CD4-positive, alpha-beta T cell (primary cell): ENCODE measurements around the gene SKAP2. TPM values are rescaled to one million over a fixed set of nuclear protein-coding genes. Genes with fewer than 3 reads are reported as not detected.

Source experiments
- ATAC-seq: fragments of 200-7000 bp; cut with Tn5 transposase; one replicate; pipeline ENCODE4 v1.10.0; 2022; ENCODE audit warnings: mild to moderate bottlenecking; ENCODE audit not compliant: poor library complexity
- CTCF ChIA-PET: fragments of 350-600 bp; sonication (Branson Sonifier 250); formaldehyde crosslinking; loops from one replicate; lab custom pipeline; 2021; ENCODE audit warnings: antibody characterized with exemption, inconsistent platforms; lab: Charles Lee
- POLR2A ChIA-PET: fragments of 350-600 bp; sonication (Branson Sonifier 250); formaldehyde crosslinking; loops from one replicate; lab custom pipeline; 2021; ENCODE audit warnings: antibody characterized with exemption, inconsistent platforms; lab: Charles Lee
- DNase-seq, 14 experiments: peaks; one replicate each; pipeline ENCODE4 v3.0.0-alpha.2; 2013 to 2020; ENCODE audit warnings: mixed read lengths in 2 of 14
- H3K27ac ChIP-seq, 2 donors: one replicate each; pipeline versions ENCODE4 v1.5.1 to v1.7.0; 2013; ENCODE audit warnings: low read length in 2 of 2, low read depth in 1 of 2, mild to moderate bottlenecking in 1 of 2
- H3K27me3 ChIP-seq, 2 experiments: 1 replicate in 1 of 2; 2 replicates in 1 of 2; pipeline versions ENCODE4 v1.6.1 to v1.7.0; 2013; ENCODE audit warnings: low read length in 2 of 2, control low read depth in 1 of 2, mild to moderate bottlenecking in 1 of 2, moderate library complexity in 1 of 2; ENCODE audit not compliant: insufficient read depth in 2 of 2, control insufficient read depth in 1 of 2
- H3K36me3 ChIP-seq: one replicate; pipeline ENCODE4 v1.6.1; 2013; ENCODE audit warnings: low read length, control low read depth; ENCODE audit not compliant: insufficient read depth
- H3K4me1 ChIP-seq: one replicate; pipeline ENCODE4 v1.6.1; 2013; ENCODE audit warnings: low read length, control low read depth; ENCODE audit not compliant: insufficient read depth
- H3K4me3 ChIP-seq: one replicate; pipeline ENCODE4 v1.5.1; 2013; ENCODE audit warnings: mild to moderate bottlenecking, low read length, moderate library complexity
- H3K9me3 ChIP-seq, 2 experiments: 1 replicate in 1 of 2; 2 replicates in 1 of 2; pipeline versions ENCODE4 v1.6.1 to v1.7.0; 2013; ENCODE audit warnings: low read length in 2 of 2, mild to moderate bottlenecking in 2 of 2, control low read depth in 1 of 2, moderate library complexity in 1 of 2; ENCODE audit not compliant: control insufficient read depth in 1 of 2, insufficient read depth in 1 of 2
- H3K27ac Mint-ChIP-seq: one replicate; pipeline ENCODE4 v1.8.0; 2020; ENCODE audit warnings: mixed read lengths
- H3K27me3 Mint-ChIP-seq: one replicate; pipeline ENCODE4 v1.8.0; 2021; ENCODE audit warnings: mixed read lengths
- H3K36me3 Mint-ChIP-seq: one replicate; pipeline ENCODE4 v1.8.0; 2021; ENCODE audit warnings: low read depth, mixed read lengths
- H3K4me1 Mint-ChIP-seq: one replicate; pipeline ENCODE4 v1.8.0; 2021; ENCODE audit warnings: low read depth, mixed read lengths
- H3K4me3 Mint-ChIP-seq: one replicate; pipeline ENCODE4 v1.8.0; 2020; ENCODE audit warnings: mild to moderate bottlenecking, mixed read lengths
- H3K9me3 Mint-ChIP-seq: one replicate; pipeline ENCODE4 v1.8.0; 2020; ENCODE audit warnings: mixed read lengths
- intact Hi-C, 2 experiments: fragments of 100-400 bp; cut with DNase I in 1 of 2; cut with micrococcal nuclease in 1 of 2; formaldehyde crosslinking; loops; one replicate each; pipeline versions ENCODE4 v1.15.1 to v1.9.0; 2023 to 2025; cut with DNase I, micrococcal nuclease
- total RNA-seq, 174 experiments: library from RNA in 2 of 174; stranded (reverse) in 2 of 174; gene quantifications; one replicate each; pipeline ENCODE4 v1.2.3 and lab custom pipeline; 2021 to 2026
- TF ChIP-seq, protein P1 (sequence below): fragments of 200-600 bp; IDR thresholded peaks from one replicate; pipeline ENCODE4 v1.8.0; 2022; ENCODE audit warnings: antibody characterized with exemption, mild to moderate bottlenecking

Gene SKAP2
- total RNA-seq, 2 experiments from 2014 or later, result 0.91 to 1.2 TPM

DNA sequence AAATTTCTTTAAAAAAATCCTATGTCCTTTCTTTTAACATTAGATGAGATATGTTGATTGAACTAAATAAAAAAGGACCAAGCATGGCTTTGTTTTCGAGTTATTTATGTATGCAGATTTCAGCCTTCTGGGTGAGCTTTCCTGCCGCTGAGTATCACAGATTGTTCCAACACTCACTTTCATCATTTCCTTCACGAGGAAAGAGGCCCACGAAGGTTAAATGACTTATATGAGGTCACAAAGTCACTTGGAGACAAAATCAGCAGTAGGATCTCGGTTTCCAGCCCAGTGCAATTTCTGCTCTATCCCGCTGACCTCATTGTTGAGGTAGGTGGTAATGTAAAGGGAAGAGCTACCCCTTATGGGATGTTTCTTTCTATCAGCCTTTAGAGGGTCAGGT lies 226.8 kb downstream of the SKAP2 start:
- no peak for ATAC-seq
- H3K27ac ChIP-seq, result no peak overlapping the region
- Mint-ChIP-seq H3K36me3 (no peaks in the 10 kb centered on the region), H3K4me1 (no peaks in the 10 kb centered on the region), H3K4me3 (no peak overlapping the region), H3K9me3 (no peaks in the 10 kb centered on the region), H3K27ac (no peak overlapping the region), H3K27me3 (peaks cover 8% of the 10 kb centered on the region)
- H3K36me3 ChIP-seq, result no peaks in the 10 kb centered on the region
- H3K9me3 ChIP-seq, result no peaks in the 10 kb centered on the region
- H3K4me1 ChIP-seq, result peaks cover 4% of the 10 kb centered on the region
- TF ChIP-seq, protein P1, sequence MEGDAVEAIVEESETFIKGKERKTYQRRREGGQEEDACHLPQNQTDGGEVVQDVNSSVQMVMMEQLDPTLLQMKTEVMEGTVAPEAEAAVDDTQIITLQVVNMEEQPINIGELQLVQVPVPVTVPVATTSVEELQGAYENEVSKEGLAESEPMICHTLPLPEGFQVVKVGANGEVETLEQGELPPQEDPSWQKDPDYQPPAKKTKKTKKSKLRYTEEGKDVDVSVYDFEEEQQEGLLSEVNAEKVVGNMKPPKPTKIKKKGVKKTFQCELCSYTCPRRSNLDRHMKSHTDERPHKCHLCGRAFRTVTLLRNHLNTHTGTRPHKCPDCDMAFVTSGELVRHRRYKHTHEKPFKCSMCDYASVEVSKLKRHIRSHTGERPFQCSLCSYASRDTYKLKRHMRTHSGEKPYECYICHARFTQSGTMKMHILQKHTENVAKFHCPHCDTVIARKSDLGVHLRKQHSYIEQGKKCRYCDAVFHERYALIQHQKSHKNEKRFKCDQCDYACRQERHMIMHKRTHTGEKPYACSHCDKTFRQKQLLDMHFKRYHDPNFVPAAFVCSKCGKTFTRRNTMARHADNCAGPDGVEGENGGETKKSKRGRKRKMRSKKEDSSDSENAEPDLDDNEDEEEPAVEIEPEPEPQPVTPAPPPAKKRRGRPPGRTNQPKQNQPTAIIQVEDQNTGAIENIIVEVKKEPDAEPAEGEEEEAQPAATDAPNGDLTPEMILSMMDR, result no peak
- intact Hi-C loops, result no loop called here
- DNase-seq, result no peak
- peaks cover 0 to 3% of the 10 kb centered on the region in 2 experiments for H3K27me3 ChIP-seq
- ChIA-PET POLR2A (no interaction called here), CTCF (no interaction called here)
- no peak overlapping the region for H3K4me3 ChIP-seq

DNA sequence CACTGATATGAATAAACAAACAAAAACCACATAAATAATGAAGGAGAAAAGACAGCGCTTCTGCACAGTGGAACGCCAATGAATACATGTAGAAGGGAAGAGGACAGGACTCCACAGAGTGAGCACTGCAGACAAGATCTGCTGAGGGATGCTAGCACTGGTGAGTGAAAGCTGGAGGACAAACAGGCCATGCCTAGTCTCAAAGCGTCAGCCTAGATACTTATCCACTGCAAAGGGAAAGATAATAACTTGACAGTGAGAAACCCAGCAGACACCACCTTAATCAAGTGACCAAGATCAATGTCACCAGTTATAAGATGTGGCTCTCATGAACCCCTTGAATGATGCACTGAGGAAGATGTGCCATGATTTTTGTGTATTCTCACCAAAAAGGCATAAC lies 227.6 kb downstream of the SKAP2 start:
- Mint-ChIP-seq H3K27ac (no peak overlapping the region), H3K9me3 (no peaks in the 10 kb centered on the region), H3K4me3 (no peak overlapping the region), H3K36me3 (no peaks in the 10 kb centered on the region), H3K27me3 (peaks cover 8% of the 10 kb centered on the region), H3K4me1 (no peaks in the 10 kb centered on the region)
- ChIA-PET POLR2A (no interaction called here), CTCF (no interaction called here)
- no peak for DNase-seq
- Histone ChIP-seq H3K27ac (no peak overlapping the region), H3K36me3 (no peaks in the 10 kb centered on the region), H3K9me3 (no peaks in the 10 kb centered on the region), H3K27me3 (peaks cover 0 to 3% of the 10 kb centered on the region in 2 experiments), H3K4me1 (peaks cover 4% of the 10 kb centered on the region), H3K4me3 (no peak overlapping the region)
- no peak for ATAC-seq
- TF ChIP-seq, protein P1, result no peak
- intact Hi-C loops, result no loop called here

DNA sequence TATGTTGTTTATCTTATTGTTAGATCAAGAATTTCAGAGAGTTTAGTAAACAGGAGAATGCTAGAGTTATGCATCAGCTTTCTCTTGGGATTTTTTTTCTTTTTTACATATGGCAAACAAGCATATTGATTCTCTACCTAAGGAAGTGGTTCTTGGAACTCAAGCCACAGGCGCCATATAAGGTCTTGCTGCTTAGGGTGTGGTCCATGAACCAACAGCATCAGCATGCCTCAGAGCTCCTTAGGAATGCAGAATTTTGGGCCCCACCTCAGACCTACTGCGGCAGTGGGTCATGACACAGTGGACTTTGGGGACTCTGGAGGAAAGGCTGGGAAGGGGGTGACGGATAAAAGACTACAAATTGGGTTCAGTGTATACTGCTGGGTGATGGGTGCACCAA lies 230.8 kb downstream of the SKAP2 start:
- CTCF ChIA-PET, result no interaction called here
- intact Hi-C loops, result no loop called here

More for the DNA sequence above, 230.8 kb downstream of the SKAP2 start:
- H3K9me3 ChIP-seq, result no peaks in the 10 kb centered on the region
- POLR2A ChIA-PET, result no interaction called here
- H3K36me3 Mint-ChIP-seq, result no peaks in the 10 kb centered on the region
- no peak overlapping the region for H3K4me3 Mint-ChIP-seq
- H3K27ac ChIP-seq, result no peak overlapping the region
- H3K27me3 Mint-ChIP-seq, result peaks cover 4% of the 10 kb centered on the region
- H3K4me1 ChIP-seq, result peaks cover 4% of the 10 kb centered on the region
- no peak overlapping the region for H3K27ac Mint-ChIP-seq
- H3K27me3 ChIP-seq, result no peaks in the 10 kb centered on the region
- DNase-seq, result no peak
- TF ChIP-seq, protein P1, result no peak
- no peaks in the 10 kb centered on the region for H3K36me3 ChIP-seq
- no peaks in the 10 kb centered on the region for H3K4me1 Mint-ChIP-seq
- no peaks in the 10 kb centered on the region for H3K9me3 Mint-ChIP-seq
- ATAC-seq, result no peak
- H3K4me3 ChIP-seq, result no peak overlapping the region
